ENCODE data around the gene ELMO1.

Gene ELMO1

GRCh38 chr7:37408291-37409228 is 40.1 kb downstream of the ELMO1 start:
- DNase-seq, result no peak
- ATAC-seq, result peak; percentile 84

GRCh38 chr7:37405603-37406122 is 43.0 kb downstream of the ELMO1 start:
- DNase-seq, result no peak
- ATAC-seq, result no peak

GRCh38 chr7:37405128-37405527 is 43.5 kb downstream of the ELMO1 start:
- no peak for DNase-seq
- no peak for ATAC-seq

- DNase-seq (no peak), ATAC-seq (no peak)
Measured at GRCh38 chr7:37399876-37400421, 48.7 kb downstream of the ELMO1 start.

GRCh38 chr7:37398403-37398802 is 50.3 kb downstream of the ELMO1 start:
- no peak for DNase-seq
- no peak for ATAC-seq

- ATAC-seq, result peak; percentile 72
- no peak for DNase-seq
Measured at GRCh38 chr7:37395618-37396259, 52.9 kb downstream of the ELMO1 start.

GRCh38 chr7:37394158-37394557 is 54.5 kb downstream of the ELMO1 start:
- DNase-seq (no peak), ATAC-seq (no peak)

- no peak for DNase-seq
- no peak for ATAC-seq
Measured at GRCh38 chr7:37393476-37393875, 55.2 kb downstream of the ELMO1 start.

GRCh38 chr7:37392673-37393017 is 56.0 kb downstream of the ELMO1 start:
- no peak for ATAC-seq
- DNase-seq, result no peak

- ATAC-seq (no peak), DNase-seq (no peak)
Measured at GRCh38 chr7:37391791-37392672, 56.6 kb downstream of the ELMO1 start.

GRCh38 chr7:37390114-37390513 is 58.5 kb downstream of the ELMO1 start:
- DNase-seq, result no peak

GRCh38 chr7:37388811-37389210 is 59.9 kb downstream of the ELMO1 start:
- DNase-seq (no peak), ATAC-seq (no peak)

More at GRCh38 chr7:37390114-37390513, 58.5 kb downstream of the ELMO1 start:
- ATAC-seq, result no peak

GRCh38 chr7:37385787-37386186 is 62.9 kb downstream of the ELMO1 start:
- DNase-seq (no peak), ATAC-seq (no peak)

GRCh38 chr7:37382546-37383088 is 66.0 kb downstream of the ELMO1 start:
- ATAC-seq (no peak), DNase-seq (no peak)

- no peak for ATAC-seq
- DNase-seq, result no peak
Measured at GRCh38 chr7:37380831-37381230, 67.8 kb downstream of the ELMO1 start.

- DNase-seq (no peak), ATAC-seq (no peak)
Measured at GRCh38 chr7:37379546-37380277, 69.0 kb downstream of the ELMO1 start.

- ATAC-seq, result peak; percentile 79
- DNase-seq, result peak; percentile 37
Measured at GRCh38 chr7:37377231-37377630, 71.4 kb downstream of the ELMO1 start.

GRCh38 chr7:37376386-37376785 is 72.3 kb downstream of the ELMO1 start:
- ATAC-seq (peak; percentile 72), DNase-seq (no peak)

- ATAC-seq (no peak), DNase-seq (no peak)
Measured at GRCh38 chr7:37372750-37373149, 75.9 kb downstream of the ELMO1 start.

- DNase-seq, result no peak
- ATAC-seq, result peak; percentile 65
Measured at GRCh38 chr7:37371755-37372154, 76.9 kb downstream of the ELMO1 start.

GRCh38 chr7:37369906-37370305 is 78.8 kb downstream of the ELMO1 start:
- DNase-seq (no peak), ATAC-seq (no peak)
